Sigmoid colon (tissue), 4 donors: ENCODE results near the gene JAKMIP1.

Source experiments
- EP300 ChIP-seq, 4 donors: sonication (generic); formaldehyde crosslinking; IDR thresholded peaks; one replicate each; pipeline ENCODE4 v1.6.1; 2017; ENCODE audit warnings: antibody characterized with exemption in 4 of 4
- TF ChIP-seq, protein P1 (sequence below), 4 experiments: fragments of 450-650 bp in 3 of 4; fragments of 200-600 bp in 1 of 4; IDR thresholded peaks; one replicate each; pipeline ENCODE4 v1.5.1; 2016 to 2019; ENCODE audit warnings: antibody characterized with exemption in 4 of 4, mild to moderate bottlenecking in 3 of 4, moderate library complexity in 2 of 4

DNA sequence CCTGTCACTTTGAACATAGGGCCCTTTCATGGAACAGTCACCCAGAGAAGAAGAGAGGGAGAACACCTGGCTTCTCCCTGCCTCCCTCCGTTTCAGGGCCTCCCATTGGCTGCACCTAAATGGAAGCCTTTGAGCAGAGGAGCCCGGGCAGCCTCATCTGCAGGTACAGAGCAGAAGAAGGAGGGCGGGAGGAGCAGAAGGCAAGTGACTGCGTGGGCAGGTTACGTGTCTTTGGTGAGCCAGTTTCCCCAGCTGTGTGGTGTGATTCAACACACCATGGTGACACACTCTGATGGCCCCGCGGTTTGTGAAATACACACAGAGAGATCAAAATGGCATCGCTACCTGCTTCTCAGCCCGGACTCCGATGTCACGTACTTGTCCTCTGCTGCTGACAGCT is 182.5 kb downstream of the JAKMIP1 start:
- TF ChIP-seq, protein P1, sequence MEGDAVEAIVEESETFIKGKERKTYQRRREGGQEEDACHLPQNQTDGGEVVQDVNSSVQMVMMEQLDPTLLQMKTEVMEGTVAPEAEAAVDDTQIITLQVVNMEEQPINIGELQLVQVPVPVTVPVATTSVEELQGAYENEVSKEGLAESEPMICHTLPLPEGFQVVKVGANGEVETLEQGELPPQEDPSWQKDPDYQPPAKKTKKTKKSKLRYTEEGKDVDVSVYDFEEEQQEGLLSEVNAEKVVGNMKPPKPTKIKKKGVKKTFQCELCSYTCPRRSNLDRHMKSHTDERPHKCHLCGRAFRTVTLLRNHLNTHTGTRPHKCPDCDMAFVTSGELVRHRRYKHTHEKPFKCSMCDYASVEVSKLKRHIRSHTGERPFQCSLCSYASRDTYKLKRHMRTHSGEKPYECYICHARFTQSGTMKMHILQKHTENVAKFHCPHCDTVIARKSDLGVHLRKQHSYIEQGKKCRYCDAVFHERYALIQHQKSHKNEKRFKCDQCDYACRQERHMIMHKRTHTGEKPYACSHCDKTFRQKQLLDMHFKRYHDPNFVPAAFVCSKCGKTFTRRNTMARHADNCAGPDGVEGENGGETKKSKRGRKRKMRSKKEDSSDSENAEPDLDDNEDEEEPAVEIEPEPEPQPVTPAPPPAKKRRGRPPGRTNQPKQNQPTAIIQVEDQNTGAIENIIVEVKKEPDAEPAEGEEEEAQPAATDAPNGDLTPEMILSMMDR (IDR thresholded peaks at IDR 0.05) = no peak
- no peak for TF ChIP-seq EP300 (IDR thresholded peaks at IDR 0.05)
